Measurements from ENCODE around the gene CEP131.

The CEP131 gene

GRCh38 chr17:81230043-81230820 lies 7.5 kb upstream of the CEP131 start:
- peak; percentile 47 for TF ChIP-seq CTCF (IDR thresholded peaks at IDR 0.05)

GRCh38 chr17:81229666-81229920 lies 6.8 kb upstream of the CEP131 start:
- no peak for TF ChIP-seq CTCF (IDR thresholded peaks at IDR 0.05)

- no peak for TF ChIP-seq CTCF (IDR thresholded peaks at IDR 0.05)
Measured at GRCh38 chr17:81228834-81229665, 6.3 kb upstream of the CEP131 start.

GRCh38 chr17:81228420-81228819 lies 5.7 kb upstream of the CEP131 start:
- TF ChIP-seq CTCF (IDR thresholded peaks at IDR 0.05) = no peak

- no peak for TF ChIP-seq CTCF (IDR thresholded peaks at IDR 0.05)
Measured at GRCh38 chr17:81223762-81224130, 981 bp upstream of the CEP131 start.

- no peak for TF ChIP-seq CTCF (IDR thresholded peaks at IDR 0.05)
Measured at GRCh38 chr17:81222620-81222905, 202 bp downstream of the CEP131 start.

- TF ChIP-seq CTCF (IDR thresholded peaks at IDR 0.05) = no peak
Measured at GRCh38 chr17:81221842-81222619, 734 bp downstream of the CEP131 start.

Measured in LNCAP (cell line).